ENCODE data around the gene BMPR1A.

The BMPR1A gene

DNA sequence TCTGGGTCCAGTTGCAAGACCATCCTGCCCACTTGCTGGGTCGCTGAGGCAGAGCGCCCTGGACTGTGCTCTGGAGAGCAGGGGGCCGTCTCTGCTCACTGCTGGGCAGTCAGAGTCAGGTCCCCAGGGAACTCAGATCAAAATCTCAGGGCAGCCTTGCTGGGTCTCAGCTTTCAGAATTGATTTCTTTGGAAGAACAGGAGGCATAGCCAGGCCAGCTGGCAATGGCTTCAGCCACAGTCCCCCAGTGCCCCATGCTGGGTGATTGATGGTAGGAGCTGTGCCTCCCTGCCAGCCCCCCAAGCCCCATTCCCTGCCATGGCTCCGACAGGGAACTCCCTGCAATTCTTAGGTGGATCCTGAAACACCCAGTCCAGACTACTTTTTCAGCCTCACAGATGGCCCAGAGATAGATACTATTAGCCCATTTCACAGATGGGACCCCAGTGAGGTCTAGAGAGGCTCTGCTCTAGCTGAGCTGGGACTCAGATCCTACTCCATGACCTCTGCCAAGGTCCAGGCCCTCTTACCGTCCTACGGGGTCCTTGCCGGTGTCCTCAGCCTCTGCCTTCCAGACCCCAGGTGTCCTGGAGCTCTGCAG lies 200.5 kb downstream of the BMPR1A start:
- no peak for DNase-seq (ENCODE audit: low read depth)

DNA sequence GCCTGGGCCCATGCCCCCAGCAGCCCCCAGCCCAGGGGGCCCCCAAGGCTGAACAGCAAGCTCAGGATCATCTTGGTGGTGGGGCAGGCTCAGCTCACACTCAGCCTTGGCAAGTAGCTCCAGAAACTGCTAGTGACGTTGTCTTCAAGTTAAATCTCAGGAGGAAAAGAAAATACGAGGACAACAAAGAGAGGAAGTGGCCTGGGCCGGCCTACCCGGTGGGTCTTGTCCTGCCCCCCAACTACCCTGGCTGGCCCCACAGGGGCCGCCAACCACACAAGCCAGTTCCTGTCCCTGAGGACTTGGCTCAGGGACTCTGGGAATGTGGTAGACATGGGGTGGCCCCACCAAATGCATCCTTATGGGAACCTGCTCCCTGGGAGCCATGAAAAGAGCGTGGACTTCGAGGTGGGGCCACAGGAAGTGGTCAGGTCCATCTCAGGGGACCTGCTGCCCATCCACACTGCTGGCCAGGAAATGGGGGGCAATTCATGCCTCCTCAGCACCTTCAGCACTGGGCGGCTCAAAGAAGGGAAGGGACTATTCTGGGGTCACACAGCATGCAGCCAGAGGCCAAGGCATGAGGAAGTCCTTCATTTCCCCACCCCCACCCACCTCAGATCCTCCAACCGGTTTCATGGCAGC lies 201.2 kb downstream of the BMPR1A start, which contains the start of gene MMRN2:
Gene MMRN2, minus strand, starts transcription at position 145 of the 645 bp plus-strand sequence. Its CDS starts 74 bp downstream, at position 71.
- DNase-seq (ENCODE audit: low read depth): no peak

DNA sequence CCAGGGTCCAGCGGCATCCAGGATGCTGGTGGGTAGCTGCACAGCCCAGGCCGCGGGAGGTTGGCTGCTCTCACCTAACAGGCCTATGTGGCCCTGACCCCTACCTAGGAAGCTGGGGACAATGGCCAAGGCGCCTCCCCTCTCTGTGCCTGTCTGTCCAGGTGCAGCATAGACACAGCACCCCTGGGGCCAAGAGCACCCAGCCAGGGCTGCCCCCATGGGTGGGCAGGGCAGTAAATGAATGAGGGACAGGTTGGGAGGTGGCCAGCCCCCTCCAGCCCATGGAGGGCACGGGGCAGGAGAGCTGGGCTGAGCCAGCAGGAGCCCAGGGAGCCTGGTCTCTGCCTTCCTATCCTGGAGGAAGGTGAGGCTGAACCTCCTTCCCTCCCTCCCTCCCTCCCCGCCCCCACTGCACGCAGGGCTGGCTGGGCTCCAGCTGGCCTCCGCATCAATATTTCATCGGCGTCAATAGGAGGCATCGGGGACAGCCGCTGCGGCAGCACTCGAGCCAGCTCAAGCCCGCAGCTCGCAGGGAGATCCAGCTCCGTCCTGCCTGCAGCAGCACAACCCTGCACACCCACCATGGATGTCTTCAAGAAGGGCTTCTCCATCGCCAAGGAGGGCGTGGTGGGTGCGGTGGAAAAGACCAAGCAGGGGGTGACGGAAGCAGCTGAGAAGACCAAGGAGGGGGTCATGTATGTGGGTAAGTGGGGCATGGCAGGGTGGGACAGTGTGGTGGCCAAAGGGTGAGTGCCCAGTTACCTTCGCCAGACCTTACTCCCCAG lies 201.9 kb downstream of the BMPR1A start, which contains the start of gene SNCG:
Gene SNCG, plus strand, starts transcription at position 484 of the 785 bp plus-strand sequence. Its CDS starts 99 bp downstream, at position 583.
- DNase-seq (ENCODE audit: low read depth): no peak

DNA sequence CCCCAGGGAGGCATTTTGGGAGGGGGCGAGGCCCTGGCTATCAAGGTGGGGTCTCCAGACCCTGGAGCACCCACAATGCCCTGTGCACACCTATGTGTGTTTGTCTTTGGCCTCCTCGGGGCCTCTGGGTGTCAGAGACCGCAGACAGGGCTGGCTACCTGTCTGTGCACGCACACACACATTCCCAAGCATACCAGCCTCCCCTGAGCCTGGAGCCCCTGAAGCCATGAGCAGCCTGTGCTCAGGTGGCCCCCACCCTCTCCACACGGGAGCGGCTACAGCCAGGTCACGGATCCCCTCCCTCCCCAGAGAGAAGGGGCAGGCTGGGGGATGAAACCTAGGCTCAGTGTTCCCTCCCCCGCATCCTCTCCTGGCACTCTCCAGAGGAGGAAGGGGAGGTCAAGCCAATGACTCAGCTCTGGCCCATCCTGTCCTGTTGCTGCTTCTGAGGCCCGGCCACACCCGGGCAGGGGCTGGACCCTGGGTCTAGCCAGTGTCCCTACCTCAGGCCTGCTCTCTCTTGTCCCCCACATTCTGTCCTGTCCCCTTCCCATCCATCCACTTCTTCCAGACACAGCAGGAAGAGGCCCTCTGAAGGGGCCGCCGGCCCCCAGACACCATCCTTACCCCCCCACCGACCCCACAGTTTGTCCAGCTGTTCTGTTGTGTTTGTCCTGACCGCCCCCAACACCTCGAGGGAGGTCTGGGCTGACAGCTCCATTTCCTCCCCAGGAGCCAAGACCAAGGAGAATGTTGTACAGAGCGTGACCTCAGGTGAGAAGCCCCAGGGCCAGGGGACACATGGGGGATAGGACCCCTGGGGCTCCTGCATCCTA lies 202.7 kb downstream of the BMPR1A start:
- no peak for DNase-seq (ENCODE audit: low read depth)

DNA sequence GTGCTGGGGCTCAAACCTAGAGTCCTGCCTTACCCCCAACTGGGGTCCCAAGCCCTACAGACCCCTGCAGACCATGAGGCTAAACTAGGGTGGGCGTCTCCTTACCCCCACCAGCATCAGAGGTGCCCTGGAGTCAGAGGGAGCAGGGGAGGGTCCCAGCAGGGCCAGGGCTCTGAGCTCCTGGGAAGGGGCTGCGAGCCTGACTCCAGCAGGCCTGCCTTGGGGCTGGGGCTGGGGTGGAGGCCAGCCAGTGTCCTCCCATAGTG lies 203.3 kb downstream of the BMPR1A start:
- no peak for DNase-seq (ENCODE audit: low read depth)

DNA sequence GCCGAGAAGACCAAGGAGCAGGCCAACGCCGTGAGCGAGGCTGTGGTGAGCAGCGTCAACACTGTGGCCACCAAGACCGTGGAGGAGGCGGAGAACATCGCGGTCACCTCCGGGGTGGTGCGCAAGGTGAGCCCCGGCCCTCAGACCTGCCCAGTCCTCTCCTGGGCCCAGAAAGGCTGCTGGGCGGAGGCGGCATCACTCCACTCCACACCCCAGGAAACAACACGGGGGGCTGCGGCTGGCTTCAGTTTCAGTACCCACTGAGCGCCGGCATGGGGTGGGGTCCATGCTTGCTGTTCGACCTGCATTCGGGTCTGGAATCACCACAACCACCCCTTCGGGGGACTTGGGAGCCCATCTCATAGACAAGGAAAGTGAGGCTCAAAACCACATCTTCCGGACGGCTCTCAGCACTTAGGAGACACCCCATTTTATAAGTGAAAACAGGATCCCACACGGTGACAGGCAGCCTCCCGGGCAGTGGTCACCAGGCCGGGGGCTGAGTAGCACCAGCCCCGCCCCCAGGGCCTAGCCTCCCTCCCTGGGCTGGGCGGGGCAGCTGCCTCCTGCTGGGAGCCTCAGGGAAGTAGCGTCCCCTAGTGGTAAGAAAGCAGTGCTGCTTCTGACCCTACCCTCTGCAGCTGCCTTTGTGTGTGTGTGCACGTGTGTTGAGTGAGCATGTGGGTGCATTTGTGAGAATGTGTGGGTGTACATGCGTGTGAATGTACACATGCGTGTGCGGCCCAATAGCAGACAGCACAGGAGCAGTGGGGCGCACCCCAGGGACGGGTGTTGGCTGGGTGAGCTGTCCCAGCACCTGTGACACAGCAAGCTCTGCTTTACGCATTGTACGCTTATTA lies 203.8 kb downstream of the BMPR1A start:
- DNase-seq (ENCODE audit: low read depth): no peak

DNA sequence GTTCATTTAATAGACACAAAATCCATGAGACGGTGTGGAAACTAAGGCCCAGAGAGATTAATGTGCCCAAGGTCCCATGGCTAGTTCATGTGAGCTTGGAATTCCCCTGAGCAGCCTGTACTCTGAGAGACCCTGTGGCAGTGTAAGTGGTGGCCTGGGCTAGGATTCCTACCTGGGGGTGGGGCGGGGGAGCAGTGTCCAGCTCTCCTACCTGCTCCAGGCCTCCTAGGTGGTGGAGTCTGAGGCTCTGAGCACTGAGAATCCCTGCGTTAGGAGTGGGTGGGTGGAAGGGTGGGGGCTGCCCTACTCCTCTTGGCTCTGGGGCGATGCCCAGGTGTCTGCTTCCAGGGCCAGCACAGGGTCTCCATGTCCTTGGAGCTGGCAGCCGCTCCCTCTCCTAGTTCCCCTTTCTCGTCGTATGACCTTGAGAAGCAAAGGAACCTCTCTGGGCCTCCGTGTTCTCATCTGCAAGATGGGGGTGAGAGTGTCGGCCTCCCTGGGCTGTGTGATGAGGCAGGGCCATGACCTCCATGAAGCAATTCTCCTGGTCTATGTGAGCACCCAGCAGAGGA lies 204.5 kb downstream of the BMPR1A start:
- DNase-seq (ENCODE audit: low read depth): no peak

DNA sequence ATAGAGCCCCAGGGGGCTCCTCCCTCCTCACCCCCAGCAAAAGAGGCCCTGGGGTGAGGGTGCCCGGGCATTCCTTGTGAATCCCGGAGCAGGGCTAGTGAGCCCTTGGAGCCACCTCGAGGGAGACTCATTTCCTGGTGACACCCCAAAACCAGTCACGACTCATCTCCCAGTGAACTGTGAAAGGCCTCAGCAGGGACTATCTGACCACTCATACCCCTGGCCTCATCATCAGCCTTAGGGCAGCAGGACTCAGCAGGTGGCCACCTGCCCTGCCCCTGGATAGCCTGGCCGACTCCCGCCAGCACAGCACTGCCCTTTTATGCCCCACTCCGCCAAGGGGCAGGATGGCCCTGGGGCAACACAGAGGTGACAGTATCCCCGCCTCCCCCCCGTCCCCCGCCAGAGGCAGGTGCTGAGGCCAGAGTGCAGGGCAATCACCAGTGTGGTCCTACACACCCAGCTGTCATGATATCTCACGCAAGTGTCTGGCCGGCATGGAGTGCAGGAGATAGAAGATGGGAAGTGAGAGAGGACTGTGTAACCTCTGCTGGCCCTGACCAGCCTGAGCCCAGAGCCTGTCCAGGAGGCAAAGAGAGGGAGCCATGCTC lies 205.2 kb downstream of the BMPR1A start:
- DNase-seq (ENCODE audit: low read depth): no peak

DNA sequence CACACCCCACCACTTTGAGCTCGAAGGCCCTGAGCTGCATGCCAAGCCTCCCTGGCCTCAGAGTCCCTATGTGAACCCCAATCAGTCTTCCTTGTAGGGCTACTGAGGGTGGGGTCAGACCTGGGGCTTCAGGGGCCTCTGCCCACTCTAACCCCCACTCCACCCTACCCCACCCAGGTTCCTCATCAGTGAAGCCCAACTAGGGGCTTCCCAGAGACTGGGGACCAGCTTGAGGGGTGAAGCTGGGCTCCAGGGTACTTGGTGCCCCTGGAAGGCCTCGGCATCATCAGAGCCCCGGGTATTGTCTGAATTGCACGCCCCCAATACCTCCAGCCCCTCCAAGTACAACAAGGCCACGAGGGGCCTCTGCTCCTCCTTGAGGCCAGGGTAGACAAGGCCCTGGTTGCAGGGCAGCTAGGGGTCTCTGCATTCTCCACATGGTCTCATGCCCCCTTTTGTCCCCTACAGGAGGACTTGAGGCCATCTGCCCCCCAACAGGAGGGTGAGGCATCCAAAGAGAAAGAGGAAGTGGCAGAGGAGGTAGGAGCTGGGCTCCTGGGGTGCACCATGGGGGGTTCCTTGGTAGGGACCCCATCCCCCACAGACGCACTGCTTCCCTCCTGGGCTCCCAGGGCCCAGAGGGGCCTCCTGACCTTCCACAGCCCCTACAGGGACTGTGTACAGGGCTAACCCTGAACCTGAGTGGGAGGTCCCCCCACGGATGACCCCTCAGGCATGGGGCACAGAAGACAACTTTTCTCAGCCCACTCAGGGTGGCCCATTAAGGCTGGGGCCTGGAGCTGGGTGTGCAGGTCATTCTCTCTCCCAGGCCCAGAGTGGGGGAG lies 205.9 kb downstream of the BMPR1A start:
- no peak for DNase-seq (ENCODE audit: low read depth)

DNA sequence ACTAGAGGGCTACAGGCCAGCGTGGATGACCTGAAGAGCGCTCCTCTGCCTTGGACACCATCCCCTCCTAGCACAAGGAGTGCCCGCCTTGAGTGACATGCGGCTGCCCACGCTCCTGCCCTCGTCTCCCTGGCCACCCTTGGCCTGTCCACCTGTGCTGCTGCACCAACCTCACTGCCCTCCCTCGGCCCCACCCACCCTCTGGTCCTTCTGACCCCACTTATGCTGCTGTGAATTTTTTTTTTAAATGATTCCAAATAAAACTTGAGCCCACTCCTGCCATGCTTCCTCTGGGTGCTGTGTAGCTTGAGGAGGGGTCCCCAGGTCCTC lies 206.5 kb downstream of the BMPR1A start:
- DNase-seq (ENCODE audit: low read depth): no peak

DNA sequence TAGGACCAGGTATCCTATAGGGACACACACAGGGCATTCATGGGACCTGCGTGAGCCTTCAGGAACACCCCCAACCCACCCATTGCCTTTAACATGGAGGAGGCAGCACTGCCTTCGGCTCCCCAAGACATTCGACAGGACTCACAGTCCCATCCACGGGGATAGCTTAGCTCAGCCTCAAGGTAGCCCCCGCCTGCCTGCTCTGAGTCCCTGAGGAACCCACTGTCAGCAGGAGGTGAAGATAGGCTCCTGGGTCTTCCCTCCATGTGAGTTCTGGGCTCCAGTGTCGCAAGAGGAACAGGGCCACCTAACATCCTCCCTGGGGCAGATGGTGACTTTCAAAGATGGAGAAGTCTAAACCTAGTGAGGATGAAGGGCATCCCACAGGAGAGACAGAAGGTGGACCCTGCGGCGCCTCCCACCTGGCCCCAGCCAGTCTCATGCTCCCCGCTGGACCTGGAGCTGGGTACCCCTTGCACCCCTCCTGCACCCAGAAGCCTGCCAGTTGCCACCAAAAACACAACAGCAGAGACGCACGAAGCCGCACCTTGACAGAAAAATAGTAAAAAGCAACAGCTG lies 207.0 kb downstream of the BMPR1A start:
- no peak for DNase-seq (ENCODE audit: low read depth)

DNA sequence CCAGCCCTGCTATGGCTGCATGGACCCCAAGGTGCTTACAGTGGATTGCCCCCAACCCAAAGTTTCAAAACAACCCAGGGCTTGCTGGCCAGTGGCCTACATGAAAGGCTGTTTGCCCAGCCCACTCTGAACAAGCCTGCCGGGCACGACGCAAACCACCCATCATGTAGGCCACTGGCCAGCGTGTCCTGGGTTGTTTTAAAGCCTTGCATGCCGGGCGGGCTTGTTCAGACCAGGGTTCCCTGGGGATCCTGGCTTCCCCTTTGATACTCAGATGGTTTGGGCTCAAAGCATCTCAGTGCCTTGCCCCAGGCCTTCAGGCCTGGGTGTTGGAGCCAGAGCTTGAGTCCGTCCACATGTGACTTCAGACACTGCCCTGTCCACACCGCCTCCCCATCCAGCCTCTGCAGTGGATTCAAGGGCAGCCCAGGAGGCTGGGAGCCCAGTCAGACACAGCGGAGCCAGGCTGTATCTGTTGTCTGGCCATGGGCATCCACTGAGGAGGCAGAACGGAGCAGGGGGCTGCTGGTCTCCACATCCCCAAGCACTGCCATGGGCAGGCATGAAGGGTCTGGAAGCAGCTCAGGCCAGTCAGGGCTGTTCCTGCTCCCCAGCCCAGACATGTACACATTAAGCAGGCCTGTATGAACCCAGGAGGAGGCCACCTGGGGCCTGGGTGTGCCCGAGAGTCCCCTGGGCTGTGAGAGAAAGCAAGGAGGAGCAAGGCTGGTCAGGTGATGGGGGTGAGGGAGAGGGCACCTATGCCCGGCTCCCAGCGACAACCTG lies 207.8 kb downstream of the BMPR1A start:
- DNase-seq (ENCODE audit: low read depth): no peak

DNA sequence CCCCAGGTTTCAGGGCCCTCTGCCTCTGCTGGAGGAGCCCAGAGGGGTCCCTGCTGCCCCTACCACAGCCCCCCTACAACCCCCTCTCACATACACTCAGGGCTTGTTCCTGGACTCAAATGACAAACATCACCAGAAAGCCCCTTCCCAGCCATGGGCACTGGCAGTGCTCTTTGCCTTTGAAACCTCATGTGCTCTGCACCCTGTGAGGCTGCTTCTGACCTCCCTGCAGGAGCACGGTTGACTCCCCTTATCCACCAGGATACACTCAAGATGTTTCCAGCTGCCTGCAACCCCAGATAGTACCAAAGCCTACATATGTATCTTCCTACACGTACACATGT lies 208.4 kb downstream of the BMPR1A start:
- no peak for DNase-seq (ENCODE audit: low read depth)

DNA sequence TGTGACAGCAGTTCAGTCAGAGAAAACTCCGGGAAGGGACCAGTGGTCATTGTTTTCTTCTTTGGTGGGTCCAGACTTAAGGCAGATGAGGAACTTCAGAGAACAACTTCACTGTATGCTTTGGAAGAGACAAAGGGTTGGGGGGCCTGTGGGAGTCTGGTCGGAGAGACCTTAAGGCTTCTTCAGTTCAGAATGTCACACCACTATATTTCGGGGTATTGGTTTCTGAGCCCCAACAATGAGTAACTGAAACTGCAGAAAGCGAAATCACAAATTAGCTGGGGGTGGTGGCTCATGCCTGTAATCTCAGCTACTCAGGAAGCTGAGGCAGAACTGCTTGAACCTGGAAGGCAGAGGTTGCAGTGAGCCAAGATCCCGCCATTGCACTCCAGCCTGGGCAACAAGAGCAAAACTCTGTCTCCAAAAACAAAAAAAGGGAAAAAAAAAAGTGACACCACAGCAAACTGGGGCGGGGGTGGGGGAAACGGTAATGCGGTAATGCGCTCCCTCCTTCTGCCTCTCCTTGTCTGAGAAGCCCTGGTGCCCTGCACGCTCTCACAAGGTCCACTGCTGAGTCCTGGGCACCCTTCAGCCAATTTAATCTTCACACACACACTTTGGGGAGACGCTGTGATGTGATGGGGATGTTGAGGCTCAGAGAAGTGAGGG lies 209.7 kb downstream of the BMPR1A start:
- no peak for DNase-seq (ENCODE audit: low read depth)

DNA sequence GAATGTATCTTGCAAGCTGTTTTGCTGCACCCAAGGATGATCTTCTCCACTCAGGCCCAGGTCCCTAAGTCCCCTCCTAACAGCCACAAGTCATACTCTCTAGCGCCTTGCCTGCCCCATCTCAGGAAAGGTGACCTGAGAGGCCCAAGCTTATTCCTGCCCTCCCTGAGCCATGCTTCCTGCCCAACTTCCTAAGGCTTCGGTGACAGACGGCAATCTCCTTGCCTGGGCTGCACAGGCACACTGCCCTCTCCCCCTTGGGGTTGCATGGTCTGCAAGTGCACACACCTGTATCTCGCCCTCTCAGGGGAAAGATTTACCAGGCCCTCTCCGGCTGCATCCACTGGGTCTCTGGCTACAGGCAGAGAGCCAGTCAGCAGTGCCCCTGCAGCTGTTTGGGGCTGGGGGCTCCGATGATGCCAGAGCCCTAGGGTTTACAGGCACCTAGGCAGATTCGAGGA lies 211.1 kb downstream of the BMPR1A start:
- DNase-seq (ENCODE audit: low read depth): no peak

DNA sequence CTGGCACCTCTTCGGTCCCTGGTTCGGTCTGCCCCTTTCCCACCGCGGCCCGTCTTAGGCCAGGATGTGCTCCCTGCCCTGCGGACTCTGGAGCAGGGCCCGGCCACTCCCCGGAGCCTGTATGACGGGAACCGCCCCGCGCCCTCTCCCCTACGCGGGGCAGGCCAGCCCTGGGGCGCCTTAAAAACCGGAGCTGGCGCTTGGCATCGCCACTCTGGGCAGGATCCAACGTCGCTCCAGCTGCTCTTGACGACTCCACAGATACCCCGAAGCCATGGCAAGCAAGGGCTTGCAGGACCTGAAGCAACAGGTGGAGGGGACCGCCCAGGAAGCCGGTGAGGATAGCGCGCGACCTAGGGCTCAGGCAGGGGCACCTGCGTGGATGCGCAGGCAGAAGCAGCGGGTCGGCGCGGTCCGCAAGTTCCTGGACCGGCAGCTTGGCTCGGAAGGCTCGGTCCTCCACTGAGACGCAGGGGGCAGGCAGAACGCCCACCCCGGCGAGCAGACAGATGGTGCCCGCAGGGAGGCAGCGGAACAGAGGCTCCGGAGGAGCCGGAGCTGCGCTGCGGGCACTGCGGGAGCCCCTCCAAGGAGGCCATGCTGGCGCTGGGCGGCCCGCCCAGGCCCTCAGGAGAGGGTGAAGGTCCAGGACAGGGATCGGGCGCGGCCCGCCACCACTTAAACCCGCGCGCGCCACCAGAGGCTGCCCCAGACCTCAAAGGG lies 212.0 kb downstream of the BMPR1A start, which contains the start of gene ADIRF:
Gene ADIRF, plus strand, starts transcription at position 212 of the 723 bp plus-strand sequence. Its CDS starts 63 bp downstream, at position 275.
- DNase-seq (ENCODE audit: low read depth): no peak

DNA sequence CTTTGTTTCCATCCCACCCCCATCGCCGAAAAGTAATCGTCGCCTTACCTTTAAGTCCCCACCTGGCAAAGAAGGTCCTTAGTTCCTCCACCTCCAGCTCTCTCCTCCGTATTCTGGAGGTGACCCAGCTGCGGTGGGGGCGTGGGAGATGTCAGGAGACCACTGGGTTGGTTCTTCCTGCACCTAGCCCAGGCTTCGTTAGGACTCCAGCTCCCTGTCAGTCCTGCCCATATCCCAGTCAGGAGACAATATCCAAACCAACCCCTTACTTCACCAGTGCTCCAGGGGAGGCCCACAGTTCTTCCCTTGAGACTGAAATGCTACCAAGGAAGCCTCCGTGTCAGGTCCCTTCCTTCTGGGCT lies 212.6 kb downstream of the BMPR1A start:
- no peak for DNase-seq (ENCODE audit: low read depth)
